MM.1S (cell line): ENCODE data around the gene ZCCHC12.

Source experiments
- CTCF ChIP-seq: fragments of 300-600 bp; sonication (generic); IDR thresholded peaks from 2 replicates; pipeline ENCODE4 v1.5.1; 2016; ENCODE audit warnings: antibody characterized with exemption, low read length, mixed read lengths
- EZH2 ChIP-seq: fragments of 300-600 bp; sonication (generic); optimal IDR thresholded peaks from 2 replicates; pipeline ENCODE3; 2017; ENCODE audit warnings: low read depth, mild to moderate bottlenecking, antibody characterized with exemption, low read length, mixed read lengths

- TF ChIP-seq CTCF (no peak), EZH2 (no peak)
Observed at GRCh38 chrX:118780509-118780908, 43.1 kb upstream of the ZCCHC12 start.
